Cardiac muscle cell (in vitro differentiated cells and primary cell): ENCODE results near the gene GNAS-AS1. TPM values are rescaled to one million over a fixed set of nuclear protein-coding genes. Genes with fewer than 3 reads are reported as not detected.

Experiments used
- DNase-seq, 2 donors: peaks; one replicate each; pipeline versions ENCODE4 v3.0.0 to v3.0.0-alpha.2; 2010 to 2017; ENCODE audit warnings: low read depth in 1 of 2, low spot score in 1 of 2
- H3K27ac ChIP-seq: fragments of 200-600 bp; sonication (generic); 2 replicates; pipeline ENCODE4 v1.5.1; 2016
- H3K27me3 ChIP-seq: fragments of 200-600 bp; sonication (generic); 2 replicates; pipeline ENCODE4 v1.6.0; 2016; ENCODE audit warnings: control low read depth
- H3K36me3 ChIP-seq: fragments of 200-600 bp; sonication (generic); 2 replicates; pipeline ENCODE4 v1.5.1; 2016; ENCODE audit warnings: control low read depth
- H3K4me1 ChIP-seq: fragments of 200-600 bp; sonication (generic); 2 replicates; pipeline ENCODE4 v1.8.1; 2017; ENCODE audit warnings: low read depth, mild to moderate bottlenecking, mixed run types
- H3K4me3 ChIP-seq: fragments of 200-600 bp; sonication (generic); 2 replicates; pipeline ENCODE4 v1.5.1; 2016; ENCODE audit warnings: mild to moderate bottlenecking
- H3K9me3 ChIP-seq: fragments of 200-600 bp; sonication (generic); 2 replicates; pipeline ENCODE4 v1.5.1; 2017; ENCODE audit warnings: low read depth, mild to moderate bottlenecking, control low read depth
- polyA plus RNA-seq: library from polyadenylated mRNA; unstranded; fragments of >200 nt; fragmentation: Nextera tagmentation; extraction: Ambion mirVana; gene quantifications from 2 replicates; pipeline ENCODE4 v1.2.1, GENCODE V29; 2016
- total RNA-seq: library from RNA; depleted of rRNA; stranded (reverse); fragments of >200 nt; gene quantifications from 2 replicates; pipeline ENCODE4 v1.2.3, GENCODE V29; 2016
- TF ChIP-seq, protein P1 (sequence below): IDR thresholded peaks from 2 replicates; pipeline ENCODE4 v1.5.1; 2012; ENCODE audit warnings: low read depth, mild to moderate bottlenecking, low read length

The GNAS-AS1 gene
- total and polyA plus RNA-seq, 2 experiments from 2014 or later, result 1.4 to 1.8 TPM

DNA sequence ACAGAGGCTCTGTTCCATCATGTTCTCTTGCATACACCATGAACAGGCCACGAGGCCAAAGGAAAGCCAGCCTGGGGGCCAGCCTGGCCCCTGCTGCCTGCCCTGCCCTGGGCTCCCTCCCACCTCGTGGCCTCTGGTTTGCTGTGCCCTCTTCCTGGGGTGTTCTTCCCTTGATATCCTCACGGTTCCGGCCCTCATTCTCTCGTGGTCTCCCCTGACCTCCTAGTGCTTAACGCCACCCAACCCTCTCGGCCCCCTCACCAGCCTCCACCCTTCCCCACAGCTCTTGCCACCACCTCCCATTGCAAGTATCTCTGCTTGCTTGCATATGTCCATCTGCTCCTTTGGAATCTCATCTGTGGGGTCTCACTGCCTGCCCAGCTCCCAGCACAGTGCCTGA lies 73.0 kb downstream of the GNAS-AS1 start:
- TF ChIP-seq, protein P1, sequence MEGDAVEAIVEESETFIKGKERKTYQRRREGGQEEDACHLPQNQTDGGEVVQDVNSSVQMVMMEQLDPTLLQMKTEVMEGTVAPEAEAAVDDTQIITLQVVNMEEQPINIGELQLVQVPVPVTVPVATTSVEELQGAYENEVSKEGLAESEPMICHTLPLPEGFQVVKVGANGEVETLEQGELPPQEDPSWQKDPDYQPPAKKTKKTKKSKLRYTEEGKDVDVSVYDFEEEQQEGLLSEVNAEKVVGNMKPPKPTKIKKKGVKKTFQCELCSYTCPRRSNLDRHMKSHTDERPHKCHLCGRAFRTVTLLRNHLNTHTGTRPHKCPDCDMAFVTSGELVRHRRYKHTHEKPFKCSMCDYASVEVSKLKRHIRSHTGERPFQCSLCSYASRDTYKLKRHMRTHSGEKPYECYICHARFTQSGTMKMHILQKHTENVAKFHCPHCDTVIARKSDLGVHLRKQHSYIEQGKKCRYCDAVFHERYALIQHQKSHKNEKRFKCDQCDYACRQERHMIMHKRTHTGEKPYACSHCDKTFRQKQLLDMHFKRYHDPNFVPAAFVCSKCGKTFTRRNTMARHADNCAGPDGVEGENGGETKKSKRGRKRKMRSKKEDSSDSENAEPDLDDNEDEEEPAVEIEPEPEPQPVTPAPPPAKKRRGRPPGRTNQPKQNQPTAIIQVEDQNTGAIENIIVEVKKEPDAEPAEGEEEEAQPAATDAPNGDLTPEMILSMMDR, result no peak
- Histone ChIP-seq H3K4me3 (no peak overlapping the region), H3K27ac (no peak overlapping the region), H3K27me3 (no peaks in the 10 kb centered on the region), H3K4me1 (no peaks in the 10 kb centered on the region), H3K9me3 (no peaks in the 10 kb centered on the region), H3K36me3 (no peaks in the 10 kb centered on the region)
- DNase-seq, result no peak

DNA sequence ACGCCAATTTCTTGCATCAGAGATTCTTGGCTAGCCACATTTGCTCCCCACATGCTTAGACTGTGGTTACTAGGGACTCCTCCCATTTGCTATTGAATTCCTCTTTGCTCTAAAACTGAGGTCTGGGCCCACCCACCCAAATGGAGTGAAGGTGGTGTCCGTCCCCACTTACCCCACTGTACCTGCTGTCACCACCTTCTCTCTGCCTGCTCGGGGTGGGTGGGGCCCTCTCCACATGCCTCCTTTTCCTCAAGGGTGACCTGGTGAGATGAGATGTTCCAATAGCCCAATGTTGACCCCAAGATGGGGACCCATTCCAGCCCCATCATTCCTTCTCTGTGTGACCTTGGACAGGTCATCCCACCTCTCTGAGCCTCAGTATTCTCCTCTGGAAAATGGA lies 74.6 kb downstream of the GNAS-AS1 start:
- TF ChIP-seq, protein P1, result no peak
- no peak for DNase-seq
- no peaks in the 10 kb centered on the region for H3K4me1 ChIP-seq
- no peak overlapping the region for H3K27ac ChIP-seq
- no peaks in the 10 kb centered on the region for H3K36me3 ChIP-seq
- peaks cover 5% of the 10 kb centered on the region for H3K27me3 ChIP-seq
- no peaks in the 10 kb centered on the region for H3K9me3 ChIP-seq
- no peak overlapping the region for H3K4me3 ChIP-seq

DNA sequence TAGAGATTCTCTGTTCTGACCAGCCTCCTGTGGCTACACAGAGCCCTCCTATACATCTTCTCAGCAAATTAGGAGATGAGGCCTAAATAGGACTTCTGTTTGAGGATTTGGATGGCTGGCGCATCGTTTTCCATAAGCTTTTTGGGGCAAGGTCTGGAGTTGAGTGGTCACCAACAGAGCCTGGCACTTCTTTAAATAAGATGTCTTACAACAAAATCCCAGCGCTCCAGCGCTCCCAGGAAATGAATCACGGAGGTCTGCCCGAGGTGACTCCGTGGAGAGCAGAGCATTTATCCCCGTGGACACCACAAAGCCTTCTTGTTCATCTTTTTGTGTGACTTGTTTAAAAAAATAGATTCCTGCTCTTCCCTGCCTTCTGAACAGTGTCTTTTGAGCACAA lies 75.3 kb downstream of the GNAS-AS1 start:
- no peaks in the 10 kb centered on the region for H3K4me1 ChIP-seq
- no peak overlapping the region for H3K27ac ChIP-seq
- TF ChIP-seq, protein P1, result no peak
- no peaks in the 10 kb centered on the region for H3K9me3 ChIP-seq
- no peak overlapping the region for H3K4me3 ChIP-seq
- H3K36me3 ChIP-seq, result no peaks in the 10 kb centered on the region
- H3K27me3 ChIP-seq, result peaks cover 10% of the 10 kb centered on the region
- no peak for DNase-seq

DNA sequence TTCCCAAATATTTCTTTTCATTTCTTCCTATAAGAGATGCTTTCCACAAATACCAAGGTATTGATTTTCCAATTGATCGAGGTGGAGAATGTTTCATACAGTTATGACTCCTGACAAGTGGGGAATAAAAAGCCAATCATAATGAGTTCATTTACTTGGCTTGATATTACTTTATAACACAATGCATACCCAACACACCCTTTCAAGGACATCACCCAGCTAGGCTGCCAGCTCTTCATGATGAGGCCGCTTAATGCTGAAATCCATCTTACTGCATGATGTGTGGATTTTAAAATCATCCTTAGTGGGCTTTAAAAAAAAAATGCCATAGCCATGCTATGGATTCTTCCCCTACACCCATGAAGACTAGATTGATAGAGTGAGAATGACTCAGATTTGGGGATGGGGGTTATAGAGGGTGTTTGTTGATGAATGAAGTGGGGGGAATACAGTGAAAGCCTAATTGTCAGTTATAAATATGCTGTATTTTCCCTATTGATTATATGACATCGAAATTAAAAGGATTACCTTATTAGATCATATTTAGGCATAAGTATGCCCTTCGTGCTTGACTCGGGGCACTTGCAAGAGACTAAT lies 75.9 kb downstream of the GNAS-AS1 start:
- Histone ChIP-seq H3K36me3 (no peaks in the 10 kb centered on the region), H3K4me3 (no peak overlapping the region), H3K4me1 (no peaks in the 10 kb centered on the region), H3K27ac (no peak overlapping the region), H3K9me3 (no peaks in the 10 kb centered on the region), H3K27me3 (peaks cover 12% of the 10 kb centered on the region)
- no peak for DNase-seq
- TF ChIP-seq, protein P1, result no peak

DNA sequence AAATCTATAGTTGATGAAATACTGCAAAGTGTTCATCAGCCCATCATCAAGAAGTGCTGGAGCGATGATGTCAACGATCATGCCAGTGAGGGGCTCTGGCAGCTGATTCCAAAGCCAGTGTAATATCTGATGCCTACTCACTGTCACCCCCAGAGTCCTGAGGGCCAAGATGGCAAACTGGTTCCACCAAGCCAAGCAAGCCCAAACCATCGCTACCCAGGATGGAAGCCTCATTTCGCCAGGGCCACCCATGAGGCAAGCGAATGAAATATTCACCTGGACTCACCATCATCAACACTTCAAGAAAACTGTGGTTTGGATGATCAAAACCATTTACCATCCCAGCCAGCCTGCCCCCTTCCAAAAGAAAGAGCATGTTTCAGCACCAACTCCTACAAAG lies 76.5 kb downstream of the GNAS-AS1 start:
- Histone ChIP-seq H3K9me3 (no peaks in the 10 kb centered on the region), H3K36me3 (no peaks in the 10 kb centered on the region), H3K27ac (no peak overlapping the region), H3K4me1 (no peaks in the 10 kb centered on the region), H3K4me3 (no peak overlapping the region), H3K27me3 (peaks cover 12% of the 10 kb centered on the region)
- TF ChIP-seq, protein P1, result no peak
- DNase-seq, result no peak
